CD4-positive, CD25-positive, alpha-beta regulatory T cell (primary cell): ENCODE data around the gene PLTP. TPM values are rescaled to one million over a fixed set of nuclear protein-coding genes. Genes with fewer than 3 reads are reported as not detected.
A peak's percentile ranks its signal among the peaks of the same experiment; 100 is the strongest.
"Not testable (repeated sequence)": the region's sequence is repeated elsewhere in the genome, so short reads cannot be mapped to it uniquely, and the experiment has no call there.

Experiments used
- ATAC-seq, 2 donors: fragments of 150-1000 bp; cut with Tn5 transposase; one replicate each; pipeline ENCODE4 v1.10.0; 2021; ENCODE audit warnings: low read depth in 2 of 2, moderate number of reproducible peaks in 2 of 2, moderate library complexity in 1 of 2
- DNase-seq, 3 donors: peaks; one replicate each; pipeline versions ENCODE4 v3.0.0 to v3.0.0-alpha.2; 2012 to 2022; ENCODE audit warnings: mixed read lengths in 1 of 3
- H3K27ac ChIP-seq: one replicate; pipeline ENCODE4 v1.7.0; 2013; ENCODE audit warnings: mild to moderate bottlenecking, low read length; ENCODE audit not compliant: insufficient read depth, poor library complexity, severe bottlenecking
- H3K27me3 ChIP-seq: one replicate; pipeline ENCODE4 v1.7.0; 2013; ENCODE audit warnings: low read length; ENCODE audit not compliant: control insufficient read depth, insufficient read depth
- H3K36me3 ChIP-seq: one replicate; pipeline ENCODE4 v1.7.0; 2013; ENCODE audit warnings: mild to moderate bottlenecking, low read length, moderate library complexity; ENCODE audit not compliant: control insufficient read depth, insufficient read depth
- H3K4me1 ChIP-seq: 2 replicates; pipeline ENCODE4 v1.7.0; 2013; ENCODE audit warnings: mild to moderate bottlenecking, low read length; ENCODE audit not compliant: insufficient read depth, control insufficient read depth, poor library complexity, severe bottlenecking
- H3K4me3 ChIP-seq: one replicate; pipeline ENCODE4 v1.7.0; 2013; ENCODE audit warnings: low read depth, mild to moderate bottlenecking, low read length, moderate library complexity
- H3K9me3 ChIP-seq, 2 experiments: 1 replicate in 1 of 2; 2 replicates in 1 of 2; pipeline ENCODE4 v1.7.0; 2013; ENCODE audit warnings: low read length in 2 of 2, mild to moderate bottlenecking in 1 of 2, moderate library complexity in 1 of 2; ENCODE audit not compliant: control insufficient read depth in 2 of 2
- H3K27ac Mint-ChIP-seq, 3 donors: one replicate each; pipeline ENCODE4 v1.8.0; 2020 to 2022; ENCODE audit warnings: mild to moderate bottlenecking in 3 of 3, mixed read lengths in 3 of 3, moderate library complexity in 2 of 3
- H3K27me3 Mint-ChIP-seq: one replicate; pipeline ENCODE4 v1.8.0; 2022; ENCODE audit warnings: mild to moderate bottlenecking, mixed read lengths
- H3K36me3 Mint-ChIP-seq: one replicate; pipeline ENCODE4 v1.8.0; 2020; ENCODE audit warnings: mixed read lengths
- H3K4me1 Mint-ChIP-seq, 4 donors: one replicate each; pipeline ENCODE4 v1.8.0; 2020 to 2022; ENCODE audit warnings: mixed read lengths in 4 of 4, mild to moderate bottlenecking in 1 of 4
- H3K4me3 Mint-ChIP-seq, 4 donors: one replicate each; pipeline ENCODE4 v1.8.0; 2020 to 2022; ENCODE audit warnings: mild to moderate bottlenecking in 4 of 4, mixed read lengths in 4 of 4, moderate library complexity in 3 of 4
- H3K9me3 Mint-ChIP-seq, 7 donors: one replicate each; pipeline ENCODE4 v1.8.0; 2020 to 2022; ENCODE audit warnings: mixed read lengths in 7 of 7, mild to moderate bottlenecking in 3 of 7, moderate library complexity in 2 of 7
- polyA plus RNA-seq, 4 donors: library from polyadenylated mRNA; unstranded; fragments of 300-500 nt; fragmentation: Illumina TruSeq; gene quantifications; one replicate each; pipeline ENCODE4 v1.2.3, GENCODE V29; 2021
- total RNA-seq: library from RNA; stranded (reverse); gene quantifications from one replicate; pipeline ENCODE4 v1.2.3, GENCODE V29; 2022

The PLTP gene
- total and polyA plus RNA-seq, 5 donors from 2014 or later, result 0.67 to 4.6 (median 2.1) TPM; not detected in 1

GRCh38 chr20:45933266-45934045 is 21.5 kb upstream of the PLTP start:
- no peaks in the 10 kb centered on the region for H3K9me3 Mint-ChIP-seq
- peak overlapping the region; percentile 97 to 99 (median 97) for H3K27ac Mint-ChIP-seq
- ATAC-seq (no peak), DNase-seq (peak; percentile 44 to 81 (median 59))
- Histone ChIP-seq H3K4me1 (peaks cover 34% of the 10 kb centered on the region), H3K9me3 (no peaks in the 10 kb centered on the region), H3K4me3 (peak overlapping the region; percentile 90), H3K27ac (peak overlapping the region; percentile 99), H3K27me3 (no peaks in the 10 kb centered on the region), H3K36me3 (peaks cover 13% of the 10 kb centered on the region)
- no peaks in the 10 kb centered on the region for H3K27me3 Mint-ChIP-seq
- H3K4me3 Mint-ChIP-seq, result peak overlapping the region; percentile 90 to 97 (median 97)
- peaks cover 10 to 36% (median 25%) of the 10 kb centered on the region in 4 donors for H3K4me1 Mint-ChIP-seq
- peaks cover 12% of the 10 kb centered on the region for H3K36me3 Mint-ChIP-seq

GRCh38 chr20:45931680-45932079 is 19.7 kb upstream of the PLTP start:
- not testable (repeated sequence) for ATAC-seq, H3K27me3 ChIP-seq, H3K9me3 ChIP-seq, H3K27ac ChIP-seq, H3K27me3 Mint-ChIP-seq, H3K36me3 ChIP-seq, DNase-seq, H3K36me3 Mint-ChIP-seq, H3K4me3 ChIP-seq, H3K27ac Mint-ChIP-seq, H3K9me3 Mint-ChIP-seq
- Mint-ChIP-seq H3K4me1 (peaks cover 4 to 20% (median 12%) of the 10 kb centered on the region in 4 donors), H3K4me3 (peak overlapping the region in 2 of 4 donors; percentile 46 to 48)
- peaks cover 17% of the 10 kb centered on the region for H3K4me1 ChIP-seq

- Mint-ChIP-seq H3K27ac (peak overlapping the region in 2 of 3 donors; percentile 53 to 86), H3K36me3 (no peaks in the 10 kb centered on the region)
Measured at GRCh38 chr20:45927071-45927878, 15.3 kb upstream of the PLTP start.

GRCh38 chr20:45926731-45927070 is 14.7 kb upstream of the PLTP start:
- Histone ChIP-seq H3K27me3 (no peaks in the 10 kb centered on the region), H3K9me3 (no peaks in the 10 kb centered on the region), H3K27ac (no peak overlapping the region), H3K36me3 (no peaks in the 10 kb centered on the region), H3K4me3 (no peak overlapping the region), H3K4me1 (no peaks in the 10 kb centered on the region)
- Mint-ChIP-seq H3K4me3 (no peak overlapping the region), H3K27ac (no peak overlapping the region), H3K4me1 (no peaks in the 10 kb centered on the region), H3K27me3 (peaks cover 11% of the 10 kb centered on the region), H3K9me3 (no peaks in the 10 kb centered on the region), H3K36me3 (no peaks in the 10 kb centered on the region)
- ATAC-seq (no peak), DNase-seq (no peak)

More at GRCh38 chr20:45927071-45927878, 15.3 kb upstream of the PLTP start:
- Mint-ChIP-seq H3K9me3 (no peaks in the 10 kb centered on the region), H3K4me1 (no peaks in the 10 kb centered on the region), H3K4me3 (no peak overlapping the region), H3K27me3 (peaks cover 9% of the 10 kb centered on the region)
- no peak for DNase-seq
- H3K27ac ChIP-seq, result no peak overlapping the region
- no peaks in the 10 kb centered on the region for H3K4me1 ChIP-seq
- no peak overlapping the region for H3K4me3 ChIP-seq
- H3K27me3 ChIP-seq, result no peaks in the 10 kb centered on the region
- ATAC-seq, result no peak
- H3K36me3 ChIP-seq, result no peaks in the 10 kb centered on the region
- H3K9me3 ChIP-seq, result no peaks in the 10 kb centered on the region

GRCh38 chr20:45925821-45926506 is 14.0 kb upstream of the PLTP start:
- H3K4me1 ChIP-seq, result no peaks in the 10 kb centered on the region
- no peak for ATAC-seq
- no peaks in the 10 kb centered on the region for H3K9me3 Mint-ChIP-seq

GRCh38 chr20:45924391-45925261 is 12.7 kb upstream of the PLTP start:
- no peak overlapping the region for H3K27ac Mint-ChIP-seq
- H3K27ac ChIP-seq, result no peak overlapping the region
- no peaks in the 10 kb centered on the region for H3K4me1 Mint-ChIP-seq
- DNase-seq (no peak), ATAC-seq (no peak)
- H3K36me3 ChIP-seq, result no peaks in the 10 kb centered on the region
- H3K27me3 Mint-ChIP-seq, result peaks cover 30% of the 10 kb centered on the region
- H3K4me3 ChIP-seq, result no peak overlapping the region
- H3K4me1 ChIP-seq, result no peaks in the 10 kb centered on the region
- no peaks in the 10 kb centered on the region for H3K36me3 Mint-ChIP-seq
- H3K9me3 Mint-ChIP-seq, result no peaks in the 10 kb centered on the region
- no peaks in the 10 kb centered on the region for H3K9me3 ChIP-seq
- H3K4me3 Mint-ChIP-seq, result peak overlapping the region in 1 of 4 donors; percentile 66
- no peaks in the 10 kb centered on the region for H3K27me3 ChIP-seq

More at GRCh38 chr20:45925821-45926506, 14.0 kb upstream of the PLTP start:
- Histone ChIP-seq H3K27ac (no peak overlapping the region), H3K36me3 (no peaks in the 10 kb centered on the region), H3K4me3 (no peak overlapping the region), H3K9me3 (no peaks in the 10 kb centered on the region), H3K27me3 (no peaks in the 10 kb centered on the region)
- Mint-ChIP-seq H3K36me3 (no peaks in the 10 kb centered on the region), H3K27ac (no peak overlapping the region), H3K27me3 (peaks cover 18% of the 10 kb centered on the region), H3K4me1 (no peaks in the 10 kb centered on the region), H3K4me3 (no peak overlapping the region)
- no peak for DNase-seq
